HG02981 (cell line): ENCODE measurements around the gene ARVCF.

ENCODE experiments used
- ATAC-seq: cut with Tn5 transposase; IDR thresholded peaks from one replicate; pipeline ENCODE4 v1.9.1; 2021; ENCODE audit warnings: mild to moderate bottlenecking, moderate library complexity; ENCODE audit not compliant: unreplicated experiment

The ARVCF gene

GRCh38 chr22:20032407-20032991 is 15.9 kb upstream of the ARVCF start:
- ATAC-seq: no peak

GRCh38 chr22:20031732-20032406 is 15.2 kb upstream of the ARVCF start:
- ATAC-seq: no peak

GRCh38 chr22:20029550-20030225 is 13.1 kb upstream of the ARVCF start:
- no peak for ATAC-seq

GRCh38 chr22:20028855-20029549 is 12.4 kb upstream of the ARVCF start:
- no peak for ATAC-seq

GRCh38 chr22:20027966-20028854 is 11.6 kb upstream of the ARVCF start:
- ATAC-seq: no peak

GRCh38 chr22:20026996-20027601 is 10.5 kb upstream of the ARVCF start:
- no peak for ATAC-seq

- ATAC-seq: no peak
Observed at GRCh38 chr22:20026204-20026908, 9.7 kb upstream of the ARVCF start.

GRCh38 chr22:20025401-20026203 is 9.0 kb upstream of the ARVCF start:
- no peak for ATAC-seq

GRCh38 chr22:20024650-20025397 is 8.2 kb upstream of the ARVCF start:
- no peak for ATAC-seq

GRCh38 chr22:20024225-20024624 is 7.6 kb upstream of the ARVCF start:
- ATAC-seq: no peak

- no peak for ATAC-seq
Observed at GRCh38 chr22:20022978-20023613, 6.5 kb upstream of the ARVCF start.

- ATAC-seq: no peak
Observed at GRCh38 chr22:20022231-20022977, 5.8 kb upstream of the ARVCF start.

- ATAC-seq: peak; percentile 2
Observed at GRCh38 chr22:20021196-20022181, 4.9 kb upstream of the ARVCF start.

- ATAC-seq: peak; percentile 77
Observed at GRCh38 chr22:20020533-20021195, 4.0 kb upstream of the ARVCF start, which contains the start of gene TANGO2. TANGO2 (plus strand) TSS chr22:20021110; CDS start chr22:20036799, 15,689 bp downstream.
